ENCODE results near the gene DUSP21. TPM values are rescaled to one million over a fixed set of nuclear protein-coding genes. Genes with fewer than 3 reads are reported as not detected.
"Not testable (repeated sequence)": the region's sequence is repeated elsewhere in the genome, so short reads cannot be mapped to it uniquely, and the experiment has no call there.

Gene DUSP21
- total RNA-seq, 2 experiments from 2014 or later: not detected

- ChIA-PET CTCF (interaction anchor here (1.3 kb wide), 1 partner anchor 8 kb away, joined by 3 read pairs; no protein-coding TSS in a partner anchor), POLR2A (interaction anchor here (0.5 kb wide), 1 partner anchor 253 kb away, joined by 3 read pairs; no protein-coding TSS in a partner anchor)
- Mint-ChIP-seq H3K4me1 (peaks cover 11% of the 10 kb centered on the region), H3K4me3 (no peak overlapping the region), H3K9me3 (no peaks in the 10 kb centered on the region), H3K27ac (no peak overlapping the region), H3K36me3 (ENCODE audit: low read depth) (peaks cover 6% of the 10 kb centered on the region), H3K27me3 (no peaks in the 10 kb centered on the region)
- DNase-seq: no peak
Measured at GRCh38 chrX:44884944-44885343, 41.1 kb downstream of the DUSP21 start.

- POLR2A ChIA-PET: no interaction called here
- Mint-ChIP-seq H3K4me1 (peaks cover 11% of the 10 kb centered on the region), H3K4me3 (no peak overlapping the region), H3K27ac (no peak overlapping the region), H3K9me3 (no peaks in the 10 kb centered on the region), H3K36me3 (ENCODE audit: low read depth) (peaks cover 9% of the 10 kb centered on the region), H3K27me3 (no peaks in the 10 kb centered on the region)
- no peak for DNase-seq
- CTCF ChIA-PET: no interaction called here
Measured at GRCh38 chrX:44889824-44890223, 46.0 kb downstream of the DUSP21 start.

- H3K27ac Mint-ChIP-seq: no peak overlapping the region
- peaks cover 9% of the 10 kb centered on the region for H3K36me3 Mint-ChIP-seq (ENCODE audit: low read depth)
- ChIA-PET CTCF (no interaction called here), POLR2A (no interaction called here)
- H3K9me3 Mint-ChIP-seq: no peaks in the 10 kb centered on the region
- no peak overlapping the region for H3K4me3 Mint-ChIP-seq
- peaks cover 11% of the 10 kb centered on the region for H3K4me1 Mint-ChIP-seq
- no peaks in the 10 kb centered on the region for H3K27me3 Mint-ChIP-seq
- DNase-seq: no peak
Measured at GRCh38 chrX:44890247-44890646, 46.4 kb downstream of the DUSP21 start.

- not testable (repeated sequence) for H3K9me3 Mint-ChIP-seq
Measured at GRCh38 chrX:44890687-44891086, 46.9 kb downstream of the DUSP21 start.

GRCh38 chrX:44891642-44892041, 47.8 kb downstream of the DUSP21 start:
- H3K4me1 Mint-ChIP-seq: peaks cover 14% of the 10 kb centered on the region
- no peak for DNase-seq
- H3K4me3 Mint-ChIP-seq: no peak overlapping the region
- H3K27me3 Mint-ChIP-seq: no peaks in the 10 kb centered on the region
- H3K36me3 Mint-ChIP-seq (ENCODE audit: low read depth): peaks cover 16% of the 10 kb centered on the region
- POLR2A ChIA-PET: no interaction called here
- CTCF ChIA-PET: no interaction called here
- H3K9me3 Mint-ChIP-seq: peaks cover 3% of the 10 kb centered on the region
- H3K27ac Mint-ChIP-seq: no peak overlapping the region

More at GRCh38 chrX:44890687-44891086, 46.9 kb downstream of the DUSP21 start:
- POLR2A ChIA-PET, H3K4me3 Mint-ChIP-seq, H3K27me3 Mint-ChIP-seq, CTCF ChIA-PET, DNase-seq, H3K27ac Mint-ChIP-seq: not testable (repeated sequence)
- Mint-ChIP-seq H3K4me1 (peaks cover 14% of the 10 kb centered on the region), H3K36me3 (ENCODE audit: low read depth) (peaks cover 14% of the 10 kb centered on the region)

Other genes with a start within 250 kb of the DUSP21 start
- 10 to 100 TPM; 26.6 to 27.6 TPM for gene KDM6A, start 29.2 kb downstream of the DUSP21 start, total RNA-seq